ENCODE data around the gene SIGLEC6.
A peak's percentile ranks its signal among the peaks of the same experiment; 100 is the strongest.

Gene SIGLEC6

DNA sequence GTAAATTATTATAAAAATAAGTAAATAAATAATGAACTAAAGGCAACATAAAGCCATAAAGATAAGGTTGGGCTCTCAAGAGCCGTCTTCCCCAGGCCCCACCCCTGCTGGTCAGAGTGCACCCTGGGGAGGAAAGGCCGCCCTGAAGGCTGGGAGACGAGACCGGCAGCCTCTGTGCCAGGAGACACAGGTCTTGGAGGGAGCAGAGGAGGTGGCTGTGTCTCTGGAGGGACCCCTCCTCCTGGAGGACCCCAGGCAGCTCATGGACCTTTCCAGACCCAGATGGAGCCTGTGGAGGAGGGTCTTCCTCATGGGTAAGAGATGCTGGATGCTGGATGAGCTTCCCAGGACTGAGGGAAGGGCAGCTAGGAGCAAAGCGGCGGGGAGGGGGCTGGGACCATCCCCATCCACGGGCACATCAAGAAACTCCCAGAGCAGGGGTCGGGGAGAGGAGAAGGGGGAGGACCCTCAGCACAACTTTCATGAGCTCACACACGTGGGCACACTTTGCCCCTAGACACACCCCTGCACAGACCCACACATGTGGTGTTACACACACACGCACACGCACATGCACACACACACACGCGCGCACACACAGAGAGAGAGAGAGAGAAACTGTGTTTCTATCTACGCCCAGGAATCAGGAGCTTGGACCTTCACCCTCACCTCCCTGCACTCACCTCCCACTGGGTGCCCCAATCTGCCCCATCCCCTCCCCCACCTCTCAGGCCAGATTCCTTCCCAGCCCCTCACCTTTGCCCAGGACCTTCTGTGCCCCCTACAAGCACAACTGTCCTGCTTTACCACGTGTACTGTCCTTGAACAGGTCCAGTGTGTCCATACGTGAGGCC is 52.9 kb downstream of the SIGLEC6 start, which contains the start of gene CEACAM18:
Gene CEACAM18, plus strand, starts transcription at position 159 of the 854 bp plus-strand sequence.
- no peak within 1 kb of the TSS for H3K4me3 ChIP-seq (ENCODE audit: low read depth, low read length)
- no peak for DNase-seq (ENCODE audit: low read depth)
- TF ChIP-seq, protein P1, sequence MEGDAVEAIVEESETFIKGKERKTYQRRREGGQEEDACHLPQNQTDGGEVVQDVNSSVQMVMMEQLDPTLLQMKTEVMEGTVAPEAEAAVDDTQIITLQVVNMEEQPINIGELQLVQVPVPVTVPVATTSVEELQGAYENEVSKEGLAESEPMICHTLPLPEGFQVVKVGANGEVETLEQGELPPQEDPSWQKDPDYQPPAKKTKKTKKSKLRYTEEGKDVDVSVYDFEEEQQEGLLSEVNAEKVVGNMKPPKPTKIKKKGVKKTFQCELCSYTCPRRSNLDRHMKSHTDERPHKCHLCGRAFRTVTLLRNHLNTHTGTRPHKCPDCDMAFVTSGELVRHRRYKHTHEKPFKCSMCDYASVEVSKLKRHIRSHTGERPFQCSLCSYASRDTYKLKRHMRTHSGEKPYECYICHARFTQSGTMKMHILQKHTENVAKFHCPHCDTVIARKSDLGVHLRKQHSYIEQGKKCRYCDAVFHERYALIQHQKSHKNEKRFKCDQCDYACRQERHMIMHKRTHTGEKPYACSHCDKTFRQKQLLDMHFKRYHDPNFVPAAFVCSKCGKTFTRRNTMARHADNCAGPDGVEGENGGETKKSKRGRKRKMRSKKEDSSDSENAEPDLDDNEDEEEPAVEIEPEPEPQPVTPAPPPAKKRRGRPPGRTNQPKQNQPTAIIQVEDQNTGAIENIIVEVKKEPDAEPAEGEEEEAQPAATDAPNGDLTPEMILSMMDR (IDR thresholded peaks at IDR 0.05; ENCODE audit: control insufficient read depth, extremely low read depth, insufficient read depth), result no peak

GRCh38 chr19:51477344-51477743 is 54.1 kb downstream of the SIGLEC6 start:
- no peak for DNase-seq (ENCODE audit: low read depth)
- H3K4me3 ChIP-seq (ENCODE audit: low read depth, low read length), result no peak overlapping the region
- TF ChIP-seq, protein P1 (IDR thresholded peaks at IDR 0.05; ENCODE audit: control insufficient read depth, extremely low read depth, insufficient read depth), result no peak

GRCh38 chr19:51476164-51476563 is 55.3 kb downstream of the SIGLEC6 start:
- H3K4me3 ChIP-seq (ENCODE audit: low read depth, low read length), result no peak overlapping the region
- no peak for DNase-seq (ENCODE audit: low read depth)
- TF ChIP-seq, protein P1 (IDR thresholded peaks at IDR 0.05; ENCODE audit: control insufficient read depth, extremely low read depth, insufficient read depth), result no peak

DNA sequence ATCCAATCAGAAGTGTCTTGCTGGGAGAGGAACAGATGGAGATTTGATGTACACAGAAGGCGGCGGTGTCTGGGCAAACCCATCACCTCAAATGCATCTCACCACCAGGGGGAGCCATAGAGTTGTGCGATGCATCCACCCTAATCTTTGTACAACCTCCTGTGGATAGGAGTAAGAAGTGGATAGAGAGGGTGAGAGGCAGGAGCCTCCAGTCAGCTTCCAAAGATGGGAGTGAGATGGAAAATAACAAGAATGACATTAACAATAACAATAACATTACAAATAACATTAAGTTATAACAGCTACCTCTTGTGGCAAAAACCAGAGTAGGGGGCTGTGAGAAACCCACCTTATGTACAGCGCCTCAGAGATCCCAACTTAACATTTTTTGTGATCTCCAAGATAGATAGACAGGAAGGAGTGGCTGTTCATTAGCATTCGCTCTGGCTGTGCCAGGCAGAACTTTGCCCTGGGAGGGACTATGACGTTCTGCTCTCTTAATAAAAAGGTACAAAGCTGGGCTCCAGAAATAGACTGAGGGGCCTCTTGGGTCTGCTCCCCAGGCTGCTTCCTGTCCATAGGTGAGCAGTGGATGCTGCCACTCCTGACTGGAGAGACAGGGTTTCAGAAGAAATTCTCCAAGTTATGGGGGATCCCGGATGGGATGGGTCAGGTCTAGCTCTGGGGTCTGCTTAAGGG is 58.3 kb downstream of the SIGLEC6 start:
- DNase-seq (ENCODE audit: low read depth), result peak; percentile 17
- TF ChIP-seq, protein P1 (IDR thresholded peaks at IDR 0.05; ENCODE audit: control insufficient read depth, extremely low read depth, insufficient read depth), result peak; percentile 92
- H3K4me3 ChIP-seq (ENCODE audit: low read depth, low read length), result no peak overlapping the region

DNA sequence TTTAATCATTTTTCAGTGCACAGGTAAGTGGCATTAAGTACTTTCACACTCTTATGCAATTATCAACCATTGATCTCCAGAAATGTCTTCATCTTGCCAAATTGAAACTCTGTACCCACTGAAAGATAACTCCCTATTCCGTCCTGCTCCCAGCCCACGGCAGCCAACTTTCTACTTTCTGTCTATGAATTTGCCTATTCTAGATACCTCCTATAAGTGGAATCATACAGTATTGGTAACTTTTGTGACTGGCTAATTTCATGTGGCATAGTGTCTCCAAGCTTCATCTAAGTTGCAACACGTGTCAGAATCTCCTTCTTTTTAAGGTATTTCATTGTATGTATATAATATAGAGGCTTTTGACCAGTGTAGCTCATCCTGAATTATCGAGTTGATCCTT is 58.9 kb downstream of the SIGLEC6 start:
- no peak overlapping the region for H3K4me3 ChIP-seq (ENCODE audit: low read depth, low read length)
- no peak for DNase-seq (ENCODE audit: low read depth)
- TF ChIP-seq, protein P1 (IDR thresholded peaks at IDR 0.05; ENCODE audit: control insufficient read depth, extremely low read depth, insufficient read depth), result no peak

DNA sequence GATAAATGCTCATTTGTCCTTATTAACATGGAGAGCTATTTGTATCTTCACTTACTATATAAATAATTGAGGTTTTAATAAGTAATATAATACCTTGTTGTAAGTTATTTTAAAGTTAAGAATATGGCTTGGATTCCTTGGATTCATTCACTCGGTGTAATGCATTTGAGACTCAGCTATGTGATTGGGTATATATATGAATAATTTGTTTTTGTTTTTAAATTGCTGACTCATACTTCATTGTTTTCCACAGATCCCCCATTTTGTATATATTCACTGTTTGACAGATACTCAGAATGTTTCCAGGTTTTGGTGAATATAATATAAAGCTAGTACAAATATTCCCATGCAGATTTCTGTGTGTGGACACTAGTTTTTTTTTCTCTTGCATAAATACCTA is 59.9 kb downstream of the SIGLEC6 start:
- TF ChIP-seq, protein P1 (IDR thresholded peaks at IDR 0.05; ENCODE audit: control insufficient read depth, extremely low read depth, insufficient read depth), result no peak
- H3K4me3 ChIP-seq (ENCODE audit: low read depth, low read length), result no peak overlapping the region
- DNase-seq (ENCODE audit: low read depth), result no peak

Data from LNCaP clone FGC (cell line).